ENCODE results near the gene ELSPBP1.

DNA sequence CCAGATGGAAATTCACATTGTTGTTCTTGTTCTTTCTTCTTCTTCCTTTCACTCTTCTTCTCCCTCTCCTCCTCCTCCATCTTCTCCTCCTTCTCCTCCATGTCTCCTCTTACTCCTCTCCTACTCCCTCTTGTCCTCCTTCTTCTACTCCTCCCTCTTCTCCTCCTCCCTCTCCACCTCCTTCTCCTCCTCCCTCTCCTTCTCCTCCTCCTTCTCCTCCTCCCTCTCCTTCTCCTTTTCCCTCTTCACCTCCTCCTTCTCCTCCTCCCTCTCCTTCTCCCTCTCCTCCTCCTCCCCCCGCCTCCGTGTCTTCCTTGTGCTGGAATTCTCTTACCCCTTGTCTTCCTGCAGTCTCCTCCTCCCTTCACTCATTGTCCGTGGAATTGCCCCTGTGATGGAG is 31.0 kb downstream of the ELSPBP1 start:
- TF ChIP-seq, protein P1, sequence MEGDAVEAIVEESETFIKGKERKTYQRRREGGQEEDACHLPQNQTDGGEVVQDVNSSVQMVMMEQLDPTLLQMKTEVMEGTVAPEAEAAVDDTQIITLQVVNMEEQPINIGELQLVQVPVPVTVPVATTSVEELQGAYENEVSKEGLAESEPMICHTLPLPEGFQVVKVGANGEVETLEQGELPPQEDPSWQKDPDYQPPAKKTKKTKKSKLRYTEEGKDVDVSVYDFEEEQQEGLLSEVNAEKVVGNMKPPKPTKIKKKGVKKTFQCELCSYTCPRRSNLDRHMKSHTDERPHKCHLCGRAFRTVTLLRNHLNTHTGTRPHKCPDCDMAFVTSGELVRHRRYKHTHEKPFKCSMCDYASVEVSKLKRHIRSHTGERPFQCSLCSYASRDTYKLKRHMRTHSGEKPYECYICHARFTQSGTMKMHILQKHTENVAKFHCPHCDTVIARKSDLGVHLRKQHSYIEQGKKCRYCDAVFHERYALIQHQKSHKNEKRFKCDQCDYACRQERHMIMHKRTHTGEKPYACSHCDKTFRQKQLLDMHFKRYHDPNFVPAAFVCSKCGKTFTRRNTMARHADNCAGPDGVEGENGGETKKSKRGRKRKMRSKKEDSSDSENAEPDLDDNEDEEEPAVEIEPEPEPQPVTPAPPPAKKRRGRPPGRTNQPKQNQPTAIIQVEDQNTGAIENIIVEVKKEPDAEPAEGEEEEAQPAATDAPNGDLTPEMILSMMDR (conservative IDR thresholded peaks at IDR 0.05), result no peak
- no peak for TF ChIP-seq EZH2 (IDR thresholded peaks at IDR 0.05; ENCODE audit: low read depth)
